H9 (cell line): ENCODE results near the gene DACH1. TPM values are rescaled to one million over a fixed set of nuclear protein-coding genes. Genes with fewer than 3 reads are reported as not detected.

Source experiments
- DNase-seq: peaks from one replicate; pipeline ENCODE4 v3.0.0-alpha.2; 2017
- H2AFZ ChIP-seq: one replicate; pipeline ENCODE4 v1.6.1; 2013; ENCODE audit warnings: mild to moderate bottlenecking, low read length, control low read depth, moderate library complexity
- H2AK5ac ChIP-seq: 2 replicates; pipeline ENCODE4 v1.6.1; 2013; ENCODE audit warnings: low read length, control low read depth, mixed read lengths; ENCODE audit not compliant: insufficient read length
- H2BK120ac ChIP-seq: one replicate; pipeline ENCODE4 v1.6.1; 2013; ENCODE audit warnings: low read depth, mild to moderate bottlenecking, low read length, control low read depth, inconsistent platforms; ENCODE audit not compliant: poor library complexity, severe bottlenecking
- H2BK12ac ChIP-seq: 2 replicates; pipeline ENCODE4 v1.6.1; 2013; ENCODE audit warnings: low read length, control low read depth, mixed read lengths, low read depth; ENCODE audit not compliant: insufficient read length
- H2BK15ac ChIP-seq: 2 replicates; pipeline ENCODE4 v1.6.1; 2013; ENCODE audit warnings: low read depth, low read length, control low read depth
- H2BK20ac ChIP-seq: one replicate; pipeline ENCODE4 v1.6.1; 2013; ENCODE audit warnings: low read depth, mild to moderate bottlenecking, low read length, control low read depth, inconsistent platforms; ENCODE audit not compliant: poor library complexity, severe bottlenecking
- H2BK5ac ChIP-seq: 2 replicates; pipeline ENCODE4 v1.6.1; 2013; ENCODE audit warnings: low read length, control low read depth, mixed read lengths; ENCODE audit not compliant: insufficient read length
- H3K14ac ChIP-seq: 2 replicates; pipeline ENCODE4 v1.6.1; 2013; ENCODE audit warnings: low read length, control low read depth; ENCODE audit not compliant: insufficient read depth
- H3K18ac ChIP-seq: 2 replicates; pipeline ENCODE4 v1.6.1; 2013; ENCODE audit warnings: low read depth, mild to moderate bottlenecking, mixed read lengths, low read length, control low read depth; ENCODE audit not compliant: insufficient read length
- H3K23ac ChIP-seq: 2 replicates; pipeline ENCODE4 v1.6.1; 2013; ENCODE audit warnings: low read length, control low read depth, mixed read lengths, low read depth; ENCODE audit not compliant: insufficient read length
- H3K23me2 ChIP-seq: 2 replicates; pipeline ENCODE4 v1.6.1; 2013; ENCODE audit warnings: low read depth, mild to moderate bottlenecking, mixed read lengths, low read length, control low read depth; ENCODE audit not compliant: insufficient read length, poor library complexity, severe bottlenecking
- H3K27ac ChIP-seq: 2 replicates; pipeline ENCODE4 v1.5.1; 2013; ENCODE audit warnings: low read length, control low read depth, mixed read lengths, low read depth; ENCODE audit not compliant: insufficient read length
- H3K27me3 ChIP-seq: 2 replicates; pipeline ENCODE4 v1.6.1; 2013; ENCODE audit warnings: low read length, control low read depth, inconsistent platforms; ENCODE audit not compliant: insufficient read depth
- H3K4ac ChIP-seq: 2 replicates; pipeline ENCODE4 v1.6.1; 2013; ENCODE audit warnings: low read depth, mild to moderate bottlenecking, control low read depth, inconsistent platforms, low read length, moderate library complexity
- H3K4me1 ChIP-seq: 2 replicates; pipeline ENCODE4 v1.6.1; 2013; ENCODE audit warnings: low read length, control low read depth, inconsistent platforms; ENCODE audit not compliant: insufficient read depth
- H3K4me2 ChIP-seq: 2 replicates; pipeline ENCODE4 v1.6.1; 2013; ENCODE audit warnings: low read length, control low read depth, mixed read lengths; ENCODE audit not compliant: insufficient read length, insufficient read depth
- H3K56ac ChIP-seq: 2 replicates; pipeline ENCODE4 v1.6.1; 2013; ENCODE audit warnings: low read depth, mild to moderate bottlenecking, mixed read lengths, low read length, control low read depth; ENCODE audit not compliant: insufficient read length
- H3K79me1 ChIP-seq: 2 replicates; pipeline ENCODE4 v1.6.1; 2013; ENCODE audit warnings: low read depth, mild to moderate bottlenecking, moderate library complexity, low read length, control low read depth, inconsistent platforms; ENCODE audit not compliant: insufficient read depth, poor library complexity, severe bottlenecking
- H3K79me2 ChIP-seq: 2 replicates; pipeline ENCODE4 v1.6.1; 2013; ENCODE audit warnings: low read length, control low read depth, inconsistent platforms; ENCODE audit not compliant: insufficient read depth
- H3K9ac ChIP-seq: 2 replicates; pipeline ENCODE4 v1.6.1; 2013; ENCODE audit warnings: low read length, control low read depth, mixed read lengths; ENCODE audit not compliant: insufficient read length; ENCODE audit errors: extremely low read depth
- H3K9me3 ChIP-seq: one replicate; pipeline ENCODE4 v1.6.1; 2013; ENCODE audit warnings: low read depth, low read length, inconsistent platforms; ENCODE audit not compliant: control insufficient read depth
- H3T11ph ChIP-seq: one replicate; pipeline ENCODE4 v1.6.1; 2013; ENCODE audit warnings: mild to moderate bottlenecking, low read length, control low read depth, inconsistent platforms
- H4K20me1 ChIP-seq: one replicate; pipeline ENCODE4 v1.6.1; 2013; ENCODE audit not compliant: control insufficient read depth, insufficient read length, insufficient read depth
- H4K5ac ChIP-seq: 2 replicates; pipeline ENCODE4 v1.6.1; 2013; ENCODE audit warnings: low read depth, mild to moderate bottlenecking, mixed read lengths, low read length, control low read depth; ENCODE audit not compliant: insufficient read length
- H4K8ac ChIP-seq: replicated peaks from 2 replicates; pipeline ENCODE4 v1.6.1; 2013; ENCODE audit warnings: low read length, control low read depth, mixed read lengths, low read depth; ENCODE audit not compliant: insufficient read length
- H4K91ac ChIP-seq: 2 replicates; pipeline ENCODE4 v1.6.1; 2013; ENCODE audit warnings: low read depth, mild to moderate bottlenecking, moderate library complexity, mixed read lengths, low read length, control low read depth; ENCODE audit not compliant: insufficient read length
- H3K27ac Mint-ChIP-seq, 3 experiments: 2 replicates in 2 of 3; 3 replicates in 1 of 3; pipeline ENCODE4 v1.8.0; 2020 to 2021; ENCODE audit warnings: mixed read lengths in 3 of 3, mild to moderate bottlenecking in 1 of 3, moderate library complexity in 1 of 3
- H3K27me3 Mint-ChIP-seq: 2 replicates; pipeline ENCODE4 v1.8.0; 2021; ENCODE audit warnings: low read depth, mild to moderate bottlenecking, moderate library complexity, mixed read lengths
- H3K36me3 Mint-ChIP-seq, 3 experiments: 2 replicates in 2 of 3; 3 replicates in 1 of 3; pipeline ENCODE4 v1.8.0; 2020 to 2021; ENCODE audit warnings: low read depth in 3 of 3, mixed read lengths in 3 of 3; ENCODE audit not compliant: insufficient read depth in 1 of 3
- H3K4me1 Mint-ChIP-seq, 2 experiments: 2 replicates each; pipeline ENCODE4 v1.8.0; 2020; ENCODE audit warnings: mixed read lengths in 2 of 2
- H3K4me3 Mint-ChIP-seq, 2 experiments: 2 replicates in 1 of 2; 3 replicates in 1 of 2; pipeline ENCODE4 v1.8.0; 2020 to 2021; ENCODE audit warnings: mild to moderate bottlenecking in 2 of 2, mixed read lengths in 2 of 2, moderate library complexity in 1 of 2
- H3K9me3 Mint-ChIP-seq, 2 experiments: 2 replicates in 1 of 2; 3 replicates in 1 of 2; pipeline ENCODE4 v1.8.0; 2020; ENCODE audit warnings: mild to moderate bottlenecking in 2 of 2, mixed read lengths in 2 of 2, moderate library complexity in 1 of 2
- CTCF ChIP-seq: fragments of 200-600 bp; sonication (generic); conservative IDR thresholded peaks from 3 replicates; pipeline ENCODE4 v1.8.0; 2021; ENCODE audit warnings: antibody characterized with exemption, mild to moderate bottlenecking
- WGBS: extraction: QIAGEN DNeasy Blood & Tissue Kit; methylation state at CpG from one replicate; pipeline ENCODE4 v1.1.7; 2013; ENCODE audit warnings: missing lambda C conversion rate, low lambda C conversion rate, mixed read lengths; ENCODE audit not compliant: insufficient read length; ENCODE audit errors: extremely low coverage; 5-methylcytosine and 5-hydroxymethylcytosine counted together
- total RNA-seq: library from RNA; stranded (reverse); gene quantifications from 2 replicates; pipeline ENCODE4 v1.2.1, GENCODE V29; 2021

DACH1 gene
- total RNA-seq, 1 experiment from 2014 or later, result not detected

GRCh38 chr13:71645467-71645866 lies 221.5 kb downstream of the DACH1 start:
- Histone ChIP-seq H2AFZ (no peak overlapping the region), H2BK12ac (no peak overlapping the region), H3K79me1 (no peaks in the 10 kb centered on the region), H3K9ac (no peak overlapping the region), H3K27ac (no peak overlapping the region), H4K5ac (no peak overlapping the region), H3K4me1 (no peaks in the 10 kb centered on the region), H3T11ph (no peak overlapping the region), H4K91ac (no peak overlapping the region), H4K8ac (no peak overlapping the region), H2AK5ac (no peak overlapping the region), H3K18ac (no peak overlapping the region), H2BK20ac (no peak overlapping the region), H3K9me3 (no peaks in the 10 kb centered on the region), H2BK15ac (no peak overlapping the region), H2BK120ac (no peak overlapping the region), H3K56ac (no peak overlapping the region), H2BK5ac (no peak overlapping the region), H3K23me2 (no peaks in the 10 kb centered on the region), H3K4me2 (no peak overlapping the region), H3K79me2 (no peaks in the 10 kb centered on the region), H3K14ac (no peak overlapping the region), H3K4ac (no peak overlapping the region), H4K20me1 (no peaks in the 10 kb centered on the region), H3K27me3 (no peaks in the 10 kb centered on the region), H3K23ac (no peak overlapping the region)
- Mint-ChIP-seq H3K9me3 (no peaks in the 10 kb centered on the region), H3K27ac (no peak overlapping the region; a peak in 1 of 7 replicates), H3K4me3 (no peak overlapping the region), H3K4me1 (peaks cover 4% of the 10 kb centered on the region in 2 experiments; a peak in 3 of 4 replicates), H3K36me3 (no peaks in the 10 kb centered on the region), H3K27me3 (no peaks in the 10 kb centered on the region)
- no peak for TF ChIP-seq CTCF
- no CpG with 5 or more reads among the region's 3 CpGs for WGBS
- no peak for DNase-seq
